WTC11 (cell line): ENCODE results near the gene SLC35G3.

Experiments
- GABPB1 ChIP-seq: sonication (generic); formaldehyde crosslinking; IDR thresholded peaks from 2 replicates; pipeline ENCODE4 v1.8.1; 2023; ENCODE audit warnings: mild to moderate bottlenecking, missing genetic modification reagents
- MAX ChIP-seq: sonication (generic); formaldehyde crosslinking; IDR thresholded peaks from 2 replicates; pipeline ENCODE4 v1.8.0; 2022; ENCODE audit warnings: mild to moderate bottlenecking, missing genetic modification reagents
- NR1H2 ChIP-seq: sonication (generic); formaldehyde crosslinking; IDR thresholded peaks from 2 replicates; pipeline ENCODE4 v1.9.0; 2021; ENCODE audit warnings: mild to moderate bottlenecking, moderate library complexity, missing genetic modification reagents
- TCF7 ChIP-seq: sonication (generic); formaldehyde crosslinking; IDR thresholded peaks from 2 replicates; pipeline ENCODE4 v1.8.0; 2022; ENCODE audit warnings: mild to moderate bottlenecking, low read depth, missing genetic modification reagents, moderate library complexity
- TP53 ChIP-seq: sonication (generic); formaldehyde crosslinking; IDR thresholded peaks from 2 replicates; pipeline ENCODE4 v1.8.1; 2023; ENCODE audit warnings: mild to moderate bottlenecking, missing genetic modification reagents
- USF2 ChIP-seq: sonication (generic); formaldehyde crosslinking; IDR thresholded peaks from 2 replicates; pipeline ENCODE4 v1.8.1; 2023; ENCODE audit warnings: mild to moderate bottlenecking, missing genetic modification reagents, moderate library complexity
- ZSCAN18 ChIP-seq: fragments of 250-450 bp; sonication (Bioruptor Pico); IDR thresholded peaks from 2 replicates; pipeline ENCODE4 v2.1.2; 2022; ENCODE audit warnings: mild to moderate bottlenecking, moderate library complexity
- TF ChIP-seq, protein P1 (sequence below): sonication (generic); formaldehyde crosslinking; IDR thresholded peaks from 2 replicates; pipeline ENCODE4 v1.8.1; 2022; ENCODE audit warnings: low read depth, missing genetic modification reagents, borderline replicate concordance
- TF ChIP-seq, protein P2 (sequence below): fragments of 200-600 bp; IDR thresholded peaks from 2 replicates; pipeline ENCODE4 v1.8.0; 2022; ENCODE audit warnings: antibody characterized with exemption
- TF ChIP-seq, protein P3 (sequence below): sonication (generic); formaldehyde crosslinking; IDR thresholded peaks from 2 replicates; pipeline ENCODE4 v1.8.1; 2022; ENCODE audit warnings: missing genetic modification reagents, borderline replicate concordance
- TF ChIP-seq, protein P4 (sequence below): sonication (generic); formaldehyde crosslinking; conservative IDR thresholded peaks from 2 replicates; pipeline ENCODE4 v1.8.1; 2022; ENCODE audit warnings: mild to moderate bottlenecking, missing genetic modification reagents
- TF ChIP-seq, protein P5 (sequence below): sonication (generic); formaldehyde crosslinking; IDR thresholded peaks from 2 replicates; pipeline ENCODE4 v1.8.0; 2022; ENCODE audit warnings: mild to moderate bottlenecking, missing genetic modification reagents

GRCh38 chr17:35224436-35224835 lies 30.2 kb upstream of the SLC35G3 start:
- TF ChIP-seq, protein P1, sequence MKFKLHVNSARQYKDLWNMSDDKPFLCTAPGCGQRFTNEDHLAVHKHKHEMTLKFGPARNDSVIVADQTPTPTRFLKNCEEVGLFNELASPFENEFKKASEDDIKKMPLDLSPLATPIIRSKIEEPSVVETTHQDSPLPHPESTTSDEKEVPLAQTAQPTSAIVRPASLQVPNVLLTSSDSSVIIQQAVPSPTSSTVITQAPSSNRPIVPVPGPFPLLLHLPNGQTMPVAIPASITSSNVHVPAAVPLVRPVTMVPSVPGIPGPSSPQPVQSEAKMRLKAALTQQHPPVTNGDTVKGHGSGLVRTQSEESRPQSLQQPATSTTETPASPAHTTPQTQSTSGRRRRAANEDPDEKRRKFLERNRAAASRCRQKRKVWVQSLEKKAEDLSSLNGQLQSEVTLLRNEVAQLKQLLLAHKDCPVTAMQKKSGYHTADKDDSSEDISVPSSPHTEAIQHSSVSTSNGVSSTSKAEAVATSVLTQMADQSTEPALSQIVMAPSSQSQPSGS (CRISPR knock-in tag): no peak
- TF ChIP-seq, protein P2, sequence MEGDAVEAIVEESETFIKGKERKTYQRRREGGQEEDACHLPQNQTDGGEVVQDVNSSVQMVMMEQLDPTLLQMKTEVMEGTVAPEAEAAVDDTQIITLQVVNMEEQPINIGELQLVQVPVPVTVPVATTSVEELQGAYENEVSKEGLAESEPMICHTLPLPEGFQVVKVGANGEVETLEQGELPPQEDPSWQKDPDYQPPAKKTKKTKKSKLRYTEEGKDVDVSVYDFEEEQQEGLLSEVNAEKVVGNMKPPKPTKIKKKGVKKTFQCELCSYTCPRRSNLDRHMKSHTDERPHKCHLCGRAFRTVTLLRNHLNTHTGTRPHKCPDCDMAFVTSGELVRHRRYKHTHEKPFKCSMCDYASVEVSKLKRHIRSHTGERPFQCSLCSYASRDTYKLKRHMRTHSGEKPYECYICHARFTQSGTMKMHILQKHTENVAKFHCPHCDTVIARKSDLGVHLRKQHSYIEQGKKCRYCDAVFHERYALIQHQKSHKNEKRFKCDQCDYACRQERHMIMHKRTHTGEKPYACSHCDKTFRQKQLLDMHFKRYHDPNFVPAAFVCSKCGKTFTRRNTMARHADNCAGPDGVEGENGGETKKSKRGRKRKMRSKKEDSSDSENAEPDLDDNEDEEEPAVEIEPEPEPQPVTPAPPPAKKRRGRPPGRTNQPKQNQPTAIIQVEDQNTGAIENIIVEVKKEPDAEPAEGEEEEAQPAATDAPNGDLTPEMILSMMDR: no peak
- no peak for TF ChIP-seq MAX (CRISPR knock-in tag)
- TF ChIP-seq GABPB1 (CRISPR knock-in tag): no peak
- no peak for TF ChIP-seq NR1H2 (CRISPR knock-in tag)
- TF ChIP-seq ZSCAN18 (CRISPR knock-in tag): no peak
- TF ChIP-seq, protein P3, sequence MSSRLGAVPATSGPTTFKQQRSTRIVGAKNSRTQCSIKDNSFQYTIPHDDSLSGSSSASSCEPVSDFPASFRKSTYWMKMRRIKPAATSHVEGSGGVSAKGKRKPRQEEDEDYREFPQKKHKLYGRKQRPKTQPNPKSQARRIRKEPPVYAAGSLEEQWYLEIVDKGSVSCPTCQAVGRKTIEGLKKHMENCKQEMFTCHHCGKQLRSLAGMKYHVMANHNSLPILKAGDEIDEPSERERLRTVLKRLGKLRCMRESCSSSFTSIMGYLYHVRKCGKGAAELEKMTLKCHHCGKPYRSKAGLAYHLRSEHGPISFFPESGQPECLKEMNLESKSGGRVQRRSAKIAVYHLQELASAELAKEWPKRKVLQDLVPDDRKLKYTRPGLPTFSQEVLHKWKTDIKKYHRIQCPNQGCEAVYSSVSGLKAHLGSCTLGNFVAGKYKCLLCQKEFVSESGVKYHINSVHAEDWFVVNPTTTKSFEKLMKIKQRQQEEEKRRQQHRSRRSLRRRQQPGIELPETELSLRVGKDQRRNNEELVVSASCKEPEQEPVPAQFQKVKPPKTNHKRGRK (CRISPR knock-in tag): no peak
- TF ChIP-seq, protein P4, sequence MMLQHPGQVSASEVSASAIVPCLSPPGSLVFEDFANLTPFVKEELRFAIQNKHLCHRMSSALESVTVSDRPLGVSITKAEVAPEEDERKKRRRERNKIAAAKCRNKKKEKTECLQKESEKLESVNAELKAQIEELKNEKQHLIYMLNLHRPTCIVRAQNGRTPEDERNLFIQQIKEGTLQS (CRISPR knock-in tag): no peak
- TF ChIP-seq TP53 (CRISPR knock-in tag): no peak
- no peak for TF ChIP-seq TCF7 (CRISPR knock-in tag)
- TF ChIP-seq, protein P5, sequence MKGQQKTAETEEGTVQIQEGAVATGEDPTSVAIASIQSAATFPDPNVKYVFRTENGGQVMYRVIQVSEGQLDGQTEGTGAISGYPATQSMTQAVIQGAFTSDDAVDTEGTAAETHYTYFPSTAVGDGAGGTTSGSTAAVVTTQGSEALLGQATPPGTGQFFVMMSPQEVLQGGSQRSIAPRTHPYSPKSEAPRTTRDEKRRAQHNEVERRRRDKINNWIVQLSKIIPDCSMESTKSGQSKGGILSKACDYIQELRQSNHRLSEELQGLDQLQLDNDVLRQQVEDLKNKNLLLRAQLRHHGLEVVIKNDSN (CRISPR knock-in tag): no peak
- no peak for TF ChIP-seq USF2
